Activated T-cell treated with anti-CD3 and anti-CD28 coated beads, Interleukin-2, amount 50 U/mL, for 4 hours (primary cell): ENCODE results near the gene PGLYRP4. TPM values are rescaled to one million over a fixed set of nuclear protein-coding genes. Genes with fewer than 3 reads are reported as not detected.

Experiments used
- total RNA-seq, 3 donors: library from RNA; stranded (reverse); gene quantifications; one replicate each; pipeline ENCODE4 v1.2.1, GENCODE V29; 2021

Gene PGLYRP4
- total RNA-seq, 3 donors from 2014 or later, result not detected

Other genes starting within 250 kb of the PGLYRP4 start
- not detected for gene SPRR2F, start 235.3 kb downstream of the PGLYRP4 start, total RNA-seq
- not detected for gene SPRR2G, start 198.0 kb downstream of the PGLYRP4 start, total RNA-seq
- gene LELP1, start 145.4 kb downstream of the PGLYRP4 start, total RNA-seq, result not detected
- not detected for gene PRR9, start 131.3 kb downstream of the PGLYRP4 start, total RNA-seq
- not detected for gene LORICRIN, start 89.2 kb downstream of the PGLYRP4 start, total RNA-seq
- not detected for gene PGLYRP3, start 35.9 kb downstream of the PGLYRP4 start, total RNA-seq
- under 1 TPM in 1 of 3 donors, not detected in 2; 0.38 TPM for gene S100A9, start 9.0 kb upstream of the PGLYRP4 start, total RNA-seq
- not detected for gene S100A12, start 26.8 kb upstream of the PGLYRP4 start, total RNA-seq
- not detected for gene S100A8, start 42.2 kb upstream of the PGLYRP4 start, total RNA-seq
- gene S100A7A, start 67.7 kb upstream of the PGLYRP4 start, total RNA-seq, result not detected
- not detected for gene S100A7, start 111.8 kb upstream of the PGLYRP4 start, total RNA-seq
- gene S100A6, start 187.2 kb upstream of the PGLYRP4 start, total RNA-seq, result 100 to 1,000 TPM; 133 to 188 (median 134) TPM
- gene S100A5, start 192.1 kb upstream of the PGLYRP4 start, total RNA-seq, result 1 to 10 TPM in 1 of 3 donors, under 1 TPM in 2; 0.74 to 2.5 (median 0.95) TPM
- gene S100A4, start 197.0 kb upstream of the PGLYRP4 start, total RNA-seq, result 10 to 100 TPM; 19.6 to 40.3 (median 21.7) TPM
- gene S100A3, start 200.4 kb upstream of the PGLYRP4 start, total RNA-seq, result not detected
- gene S100A2, start 217.0 kb upstream of the PGLYRP4 start, total RNA-seq, result 1 to 10 TPM in 1 of 3 donors, under 1 TPM in 2; 0.40 to 1.2 (median 0.76) TPM